HepG2 (cell line): ENCODE measurements around the gene ART4. TPM values are rescaled to one million over a fixed set of nuclear protein-coding genes. Genes with fewer than 3 reads are reported as not detected.

Source experiments
- CEBPG ChIP-seq: IDR thresholded peaks from 2 replicates; pipeline ENCODE4 v1.6.1; 2016
- PATZ1 ChIP-seq: sonication (generic); formaldehyde crosslinking; IDR thresholded peaks from 2 replicates; pipeline ENCODE4 v1.4.0; 2020; ENCODE audit warnings: missing genetic modification reagents
- PHF21A ChIP-seq: sonication (generic); formaldehyde crosslinking; IDR thresholded peaks from 2 replicates; pipeline ENCODE4 v1.5.0; 2020; ENCODE audit warnings: mild to moderate bottlenecking, missing genetic modification reagents
- PRDM15 ChIP-seq: sonication (generic); formaldehyde crosslinking; IDR thresholded peaks from 2 replicates; pipeline ENCODE4 v1.4.0; 2020; ENCODE audit warnings: missing genetic modification reagents
- SNAI1 ChIP-seq: sonication (generic); formaldehyde crosslinking; IDR thresholded peaks from 2 replicates; pipeline ENCODE4 v1.5.0; 2020; ENCODE audit warnings: mild to moderate bottlenecking, missing genetic modification reagents, borderline replicate concordance
- XBP1 ChIP-seq: sonication (generic); formaldehyde crosslinking; IDR thresholded peaks from 2 replicates; pipeline ENCODE4 v1.5.0; 2020; ENCODE audit warnings: missing genetic modification reagents
- ZFP90 ChIP-seq: sonication (generic); formaldehyde crosslinking; IDR thresholded peaks from 2 replicates; pipeline ENCODE4 v1.8.0; 2022; ENCODE audit warnings: missing genetic modification reagents, mild to moderate bottlenecking, inconsistent platforms, borderline replicate concordance
- ZNF556 ChIP-seq: sonication (generic); formaldehyde crosslinking; IDR thresholded peaks from 2 replicates; pipeline ENCODE4 v1.4.0; 2020; ENCODE audit warnings: mild to moderate bottlenecking, missing genetic modification reagents, borderline replicate concordance
- ZNF639 ChIP-seq: conservative IDR thresholded peaks from 2 replicates; pipeline ENCODE4 v1.6.1; 2018; ENCODE audit warnings: missing genetic modification reagents
- ZNF788 ChIP-seq: sonication (generic); formaldehyde crosslinking; IDR thresholded peaks from 2 replicates; pipeline ENCODE4 v1.5.0; 2020; ENCODE audit warnings: mild to moderate bottlenecking, missing genetic modification reagents, borderline replicate concordance
- polyA plus RNA-seq, 8 experiments: library from polyadenylated mRNA; depleted of rRNA in 3 of 8; stranded (reverse) in 7 of 8; unstranded in 1 of 8; fragments of >200 nt; fragmentation: Illumina TruSeq in 4 of 8; extraction: Trizol in 4 of 8; gene quantifications; 2 replicates each; pipeline versions ENCODE4 v1.2.1 to v1.2.3, GENCODE V29; 2011 to 2016; ENCODE audit warnings: low read depth in 4 of 8, missing spikeins in 1 of 8, mixed read lengths in 1 of 8; ENCODE audit not compliant: insufficient read depth in 1 of 8
- total RNA-seq, 5 experiments: library from RNA; depleted of rRNA; stranded (reverse); fragments of >200 nt; fragmentation: Illumina TruSeq; extraction: Trizol; gene quantifications; 2 replicates each; pipeline ENCODE4 v1.2.3, GENCODE V29; 2016; ENCODE audit warnings: low read depth in 1 of 5
- TF ChIP-seq, protein P1 (sequence below): IDR thresholded peaks from 2 replicates; pipeline ENCODE4 v1.4.0; 2020; ENCODE audit warnings: mild to moderate bottlenecking, missing genetic modification reagents
- TF ChIP-seq, protein P2 (sequence below): sonication (generic); formaldehyde crosslinking; IDR thresholded peaks from 2 replicates; pipeline ENCODE4 v1.5.1; 2020; ENCODE audit warnings: mild to moderate bottlenecking, missing genetic modification reagents, borderline replicate concordance

The ART4 gene
- total and polyA plus RNA-seq, 2 of the 13 experiments (the other 11 are each of a cell fraction or from before 2014, with no cell fraction given), result 17.6 to 20.3 TPM

- TF ChIP-seq PHF21A (no peak), ZNF788 (no peak), SNAI1 (CRISPR knock-in tag) (no peak), CEBPG (peak; percentile 48; the same call in 1 of the 2 replicates), PATZ1 (CRISPR knock-in tag) (no peak), XBP1 (CRISPR knock-in tag) (no peak), ZNF556 (no peak), ZFP90 (CRISPR knock-in tag) (no peak), ZNF639 (no peak), PRDM15 (CRISPR knock-in tag) (no peak)
- TF ChIP-seq, protein P1, sequence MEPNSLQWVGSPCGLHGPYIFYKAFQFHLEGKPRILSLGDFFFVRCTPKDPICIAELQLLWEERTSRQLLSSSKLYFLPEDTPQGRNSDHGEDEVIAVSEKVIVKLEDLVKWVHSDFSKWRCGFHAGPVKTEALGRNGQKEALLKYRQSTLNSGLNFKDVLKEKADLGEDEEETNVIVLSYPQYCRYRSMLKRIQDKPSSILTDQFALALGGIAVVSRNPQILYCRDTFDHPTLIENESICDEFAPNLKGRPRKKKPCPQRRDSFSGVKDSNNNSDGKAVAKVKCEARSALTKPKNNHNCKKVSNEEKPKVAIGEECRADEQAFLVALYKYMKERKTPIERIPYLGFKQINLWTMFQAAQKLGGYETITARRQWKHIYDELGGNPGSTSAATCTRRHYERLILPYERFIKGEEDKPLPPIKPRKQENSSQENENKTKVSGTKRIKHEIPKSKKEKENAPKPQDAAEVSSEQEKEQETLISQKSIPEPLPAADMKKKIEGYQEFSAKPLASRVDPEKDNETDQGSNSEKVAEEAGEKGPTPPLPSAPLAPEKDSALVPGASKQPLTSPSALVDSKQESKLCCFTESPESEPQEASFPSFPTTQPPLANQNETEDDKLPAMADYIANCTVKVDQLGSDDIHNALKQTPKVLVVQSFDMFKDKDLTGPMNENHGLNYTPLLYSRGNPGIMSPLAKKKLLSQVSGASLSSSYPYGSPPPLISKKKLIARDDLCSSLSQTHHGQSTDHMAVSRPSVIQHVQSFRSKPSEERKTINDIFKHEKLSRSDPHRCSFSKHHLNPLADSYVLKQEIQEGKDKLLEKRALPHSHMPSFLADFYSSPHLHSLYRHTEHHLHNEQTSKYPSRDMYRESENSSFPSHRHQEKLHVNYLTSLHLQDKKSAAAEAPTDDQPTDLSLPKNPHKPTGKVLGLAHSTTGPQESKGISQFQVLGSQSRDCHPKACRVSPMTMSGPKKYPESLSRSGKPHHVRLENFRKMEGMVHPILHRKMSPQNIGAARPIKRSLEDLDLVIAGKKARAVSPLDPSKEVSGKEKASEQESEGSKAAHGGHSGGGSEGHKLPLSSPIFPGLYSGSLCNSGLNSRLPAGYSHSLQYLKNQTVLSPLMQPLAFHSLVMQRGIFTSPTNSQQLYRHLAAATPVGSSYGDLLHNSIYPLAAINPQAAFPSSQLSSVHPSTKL, result peak; percentile 18; the same call in 1 of the 2 replicates
- TF ChIP-seq, protein P2, sequence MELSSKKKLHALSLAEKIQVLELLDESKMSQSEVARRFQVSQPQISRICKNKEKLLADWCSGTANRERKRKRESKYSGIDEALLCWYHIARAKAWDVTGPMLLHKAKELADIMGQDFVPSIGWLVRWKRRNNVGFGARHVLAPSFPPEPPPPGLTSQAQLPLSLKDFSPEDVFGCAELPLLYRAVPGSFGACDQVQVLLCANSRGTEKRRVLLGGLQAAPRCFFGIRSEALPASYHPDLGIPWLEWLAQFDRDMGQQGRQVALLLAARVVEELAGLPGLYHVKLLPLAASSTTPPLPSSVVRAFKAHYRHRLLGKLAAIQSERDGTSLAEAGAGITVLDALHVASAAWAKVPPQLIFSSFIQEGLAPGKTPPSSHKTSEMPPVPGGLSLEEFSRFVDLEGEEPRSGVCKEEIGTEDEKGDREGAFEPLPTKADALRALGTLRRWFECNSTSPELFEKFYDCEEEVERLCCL, result no peak
Observed at GRCh38 chr12:14836336-14837210, 6.8 kb downstream of the ART4 start (continued).
